RWPE2 (cell line): Measurements from ENCODE around the gene DCX.

Experiments
- ATAC-seq: fragments of 200-7000 bp; cut with Tn5 transposase; 3 replicates; pipeline ENCODE4 v1.9.1; 2021; ENCODE audit warnings: low read depth
- DNase-seq: peaks from one replicate; pipeline ENCODE4 v3.0.0-alpha.2; 2020; ENCODE audit warnings: low spot score
- H3K27ac ChIP-seq: fragments of 450-650 bp; 2 replicates; pipeline ENCODE4 v1.5.1; 2017; ENCODE audit warnings: mild to moderate bottlenecking; ENCODE audit not compliant: poor library complexity, severe bottlenecking
- H3K27me3 ChIP-seq: fragments of 250-450 bp; sonication (Bioruptor Pico); 2 replicates; pipeline ENCODE4 v1.5.1; 2021; ENCODE audit warnings: mild to moderate bottlenecking, moderate library complexity; ENCODE audit not compliant: insufficient read depth, poor library complexity, severe bottlenecking
- H3K36me3 ChIP-seq: fragments of 250-450 bp; sonication (Bioruptor Pico); 2 replicates; pipeline ENCODE4 v1.5.1; 2020; ENCODE audit warnings: low read depth, mild to moderate bottlenecking, moderate library complexity
- H3K4me1 ChIP-seq: fragments of 250-450 bp; sonication (Bioruptor Pico); 2 replicates; pipeline ENCODE4 v1.5.1; 2021; ENCODE audit warnings: mild to moderate bottlenecking, moderate library complexity; ENCODE audit not compliant: insufficient read depth, poor library complexity, severe bottlenecking
- H3K4me3 ChIP-seq: fragments of 250-450 bp; sonication (Bioruptor Pico); 2 replicates; pipeline ENCODE4 v1.5.1; 2021; ENCODE audit warnings: mild to moderate bottlenecking, moderate library complexity; ENCODE audit not compliant: severe bottlenecking
- H3K9me3 ChIP-seq: fragments of 250-450 bp; sonication (Bioruptor Pico); 2 replicates; pipeline ENCODE4 v1.5.1; 2021; ENCODE audit warnings: mild to moderate bottlenecking, moderate library complexity; ENCODE audit not compliant: severe bottlenecking
- TF ChIP-seq, protein P1 (sequence below): fragments of 450-650 bp; IDR thresholded peaks from one replicate; pipeline ENCODE4 v1.5.1; 2017; ENCODE audit warnings: mild to moderate bottlenecking, moderate library complexity; ENCODE audit not compliant: poor library complexity, severe bottlenecking

The DCX gene

DNA sequence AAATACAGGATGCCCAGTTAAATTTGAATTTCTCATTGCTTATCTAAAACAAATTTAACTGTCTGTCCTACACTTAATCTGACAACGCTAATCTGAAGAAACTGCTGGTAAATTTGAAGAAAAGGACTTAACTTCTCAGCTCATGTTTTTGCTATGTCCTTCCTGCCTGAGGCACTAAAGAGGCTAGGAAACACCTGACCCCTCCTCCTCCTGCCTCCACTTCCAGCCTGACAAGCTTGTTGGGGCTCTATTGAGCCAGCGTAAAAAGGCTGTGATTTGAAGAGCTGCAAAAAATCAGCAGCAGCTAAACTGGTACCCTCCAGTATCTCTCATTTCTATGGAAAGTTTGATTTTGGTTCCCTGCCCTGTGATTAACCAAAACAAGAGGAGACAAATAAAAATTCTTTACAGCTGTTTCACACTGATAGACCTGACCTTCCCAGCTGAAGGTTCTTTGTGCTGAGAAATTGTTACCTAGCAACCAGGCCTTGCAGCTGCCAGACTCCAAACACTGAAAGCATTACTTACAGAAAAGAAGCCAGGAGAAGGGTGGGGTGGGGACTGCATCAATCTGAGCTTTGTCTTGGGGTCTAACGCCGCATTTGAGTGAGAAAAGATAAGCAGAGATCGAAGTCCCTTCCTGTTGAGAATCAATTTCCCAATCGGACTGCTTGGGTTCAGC is 35.0 kb downstream of the DCX start:
- TF ChIP-seq, protein P1, sequence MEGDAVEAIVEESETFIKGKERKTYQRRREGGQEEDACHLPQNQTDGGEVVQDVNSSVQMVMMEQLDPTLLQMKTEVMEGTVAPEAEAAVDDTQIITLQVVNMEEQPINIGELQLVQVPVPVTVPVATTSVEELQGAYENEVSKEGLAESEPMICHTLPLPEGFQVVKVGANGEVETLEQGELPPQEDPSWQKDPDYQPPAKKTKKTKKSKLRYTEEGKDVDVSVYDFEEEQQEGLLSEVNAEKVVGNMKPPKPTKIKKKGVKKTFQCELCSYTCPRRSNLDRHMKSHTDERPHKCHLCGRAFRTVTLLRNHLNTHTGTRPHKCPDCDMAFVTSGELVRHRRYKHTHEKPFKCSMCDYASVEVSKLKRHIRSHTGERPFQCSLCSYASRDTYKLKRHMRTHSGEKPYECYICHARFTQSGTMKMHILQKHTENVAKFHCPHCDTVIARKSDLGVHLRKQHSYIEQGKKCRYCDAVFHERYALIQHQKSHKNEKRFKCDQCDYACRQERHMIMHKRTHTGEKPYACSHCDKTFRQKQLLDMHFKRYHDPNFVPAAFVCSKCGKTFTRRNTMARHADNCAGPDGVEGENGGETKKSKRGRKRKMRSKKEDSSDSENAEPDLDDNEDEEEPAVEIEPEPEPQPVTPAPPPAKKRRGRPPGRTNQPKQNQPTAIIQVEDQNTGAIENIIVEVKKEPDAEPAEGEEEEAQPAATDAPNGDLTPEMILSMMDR, result no peak
- no peak for ATAC-seq
- H3K4me1 ChIP-seq, result no peaks in the 10 kb centered on the region
- no peaks in the 10 kb centered on the region for H3K9me3 ChIP-seq
- no peak overlapping the region for H3K4me3 ChIP-seq
- H3K27me3 ChIP-seq, result no peaks in the 10 kb centered on the region
- H3K36me3 ChIP-seq, result no peaks in the 10 kb centered on the region
- no peak overlapping the region for H3K27ac ChIP-seq
- no peak for DNase-seq

DNA sequence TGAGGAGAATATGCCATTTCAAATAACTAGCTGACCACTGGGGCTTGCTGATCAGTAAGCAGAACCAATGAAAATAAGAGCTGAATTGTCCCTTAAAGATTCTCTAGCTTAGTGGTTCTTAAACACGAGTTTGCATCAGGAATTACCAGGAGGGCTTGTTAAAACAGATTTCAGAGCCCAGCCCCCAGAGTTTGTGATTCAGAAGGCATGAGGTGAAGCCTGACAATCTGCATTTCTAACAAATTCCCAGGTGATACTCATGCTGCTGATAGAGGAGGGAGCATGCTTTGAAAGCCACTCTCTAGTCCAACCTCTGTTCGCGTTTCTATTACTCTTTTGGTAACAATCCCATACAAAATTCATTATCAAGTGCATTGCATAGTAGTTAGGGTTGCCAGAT is 35.5 kb downstream of the DCX start:
- H3K27me3 ChIP-seq, result no peaks in the 10 kb centered on the region
- no peak for ATAC-seq
- DNase-seq, result no peak
- TF ChIP-seq, protein P1, result no peak
- no peak overlapping the region for H3K4me3 ChIP-seq
- H3K4me1 ChIP-seq, result no peaks in the 10 kb centered on the region
- H3K36me3 ChIP-seq, result no peaks in the 10 kb centered on the region
- no peak overlapping the region for H3K27ac ChIP-seq
- no peaks in the 10 kb centered on the region for H3K9me3 ChIP-seq

DNA sequence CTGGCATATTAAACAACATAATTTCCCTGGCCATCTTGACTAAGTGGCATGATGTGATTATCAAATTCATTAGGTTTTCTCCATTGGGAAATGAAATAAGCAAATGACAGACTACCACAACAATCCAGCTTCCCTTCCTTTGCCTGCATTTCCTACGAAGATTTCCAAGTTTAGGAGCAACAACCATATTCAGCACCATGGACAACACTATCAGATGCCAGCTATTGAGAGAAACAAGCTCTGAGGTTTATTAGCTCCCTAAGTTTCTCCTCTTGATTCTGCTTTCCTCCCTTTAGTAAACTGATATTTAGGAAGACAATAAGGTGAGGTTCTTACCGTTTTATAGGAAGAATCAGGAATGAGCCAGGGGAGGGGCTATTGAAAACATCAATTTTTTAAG is 36.2 kb downstream of the DCX start:
- Histone ChIP-seq H3K27ac (no peak overlapping the region), H3K4me1 (no peaks in the 10 kb centered on the region), H3K4me3 (no peak overlapping the region), H3K27me3 (no peaks in the 10 kb centered on the region), H3K36me3 (no peaks in the 10 kb centered on the region), H3K9me3 (no peaks in the 10 kb centered on the region)
- TF ChIP-seq, protein P1, result no peak
- ATAC-seq (no peak), DNase-seq (no peak)

DNA sequence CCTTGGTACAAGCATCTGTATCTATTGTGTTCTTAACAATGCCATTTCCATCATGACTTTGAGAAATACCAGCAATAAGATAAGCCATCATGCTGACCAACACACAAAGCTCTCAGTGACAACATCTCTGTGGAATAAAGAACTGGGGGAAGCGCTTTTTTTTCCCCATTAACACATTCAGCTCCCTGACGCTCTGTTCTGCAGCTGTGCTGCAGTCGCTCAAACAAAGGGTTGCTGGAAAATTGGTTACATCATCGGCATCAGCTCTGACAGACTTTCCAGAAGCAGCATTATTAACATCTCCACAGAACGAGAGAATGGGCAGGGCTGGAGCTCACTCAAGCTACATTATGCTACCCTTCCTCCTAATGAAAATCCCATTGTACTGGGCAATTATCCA is 39.9 kb downstream of the DCX start:
- no peak overlapping the region for H3K27ac ChIP-seq
- H3K9me3 ChIP-seq, result no peaks in the 10 kb centered on the region
- H3K4me1 ChIP-seq, result no peaks in the 10 kb centered on the region
- no peaks in the 10 kb centered on the region for H3K27me3 ChIP-seq
- DNase-seq (no peak), ATAC-seq (no peak)
- no peaks in the 10 kb centered on the region for H3K36me3 ChIP-seq
- no peak overlapping the region for H3K4me3 ChIP-seq
- TF ChIP-seq, protein P1, result no peak

DNA sequence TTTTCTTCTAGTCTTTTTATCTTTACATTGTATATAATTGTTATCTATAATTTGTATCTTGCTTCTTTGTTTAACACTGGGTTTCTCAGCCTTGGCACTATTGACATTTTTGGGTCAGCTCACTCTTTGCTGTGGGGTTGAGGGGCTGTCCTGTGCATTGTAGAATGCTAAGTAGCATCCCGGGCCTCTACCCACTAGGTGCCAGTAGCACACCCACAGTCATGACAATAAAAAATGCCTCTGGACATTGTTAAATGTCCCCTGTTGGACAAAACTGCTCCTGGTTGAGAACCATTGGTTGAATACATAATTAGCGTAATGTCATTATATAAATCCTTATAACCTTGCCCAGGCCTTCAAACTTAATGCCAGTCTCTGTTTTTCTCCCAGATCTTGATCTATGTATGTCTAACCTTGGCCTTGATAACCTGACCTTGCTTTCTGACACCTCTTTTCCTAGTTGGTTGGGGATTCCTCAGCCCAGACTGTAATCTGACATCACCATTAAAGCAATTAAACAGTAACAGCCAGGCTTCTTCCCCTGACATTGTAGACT is 46.1 kb downstream of the DCX start:
- no peak overlapping the region for H3K4me3 ChIP-seq
- H3K9me3 ChIP-seq, result no peaks in the 10 kb centered on the region
- no peaks in the 10 kb centered on the region for H3K27me3 ChIP-seq
- no peaks in the 10 kb centered on the region for H3K36me3 ChIP-seq
- H3K4me1 ChIP-seq, result no peaks in the 10 kb centered on the region
- no peak overlapping the region for H3K27ac ChIP-seq
- TF ChIP-seq, protein P1, result no peak
- DNase-seq, result no peak
- ATAC-seq, result no peak
